Mucosa of gallbladder (tissue), 1 donor: ENCODE measurements around the gene ART3. TPM values are rescaled to one million over a fixed set of nuclear protein-coding genes. Genes with fewer than 3 reads are reported as not detected.

Source experiments
- DNase-seq: peaks from one replicate; pipeline ENCODE4 v3.0.0-alpha.2; 2020; ENCODE audit warnings: low spot score
- total RNA-seq: library from RNA; stranded (reverse); gene quantifications from one replicate; pipeline ENCODE4 v1.2.1, GENCODE V29; 2021
- donor health status: DM: no; HTN: no; CAD: no.

Gene ART3
- total RNA-seq, 1 donor from 2014 or later, result 1.6 TPM

- DNase-seq, result peak; percentile 93
These were observed 73.8 kb downstream of the ART3 start, which contains the start of gene NUP54 for GRCh38 chr4:76148142-76148865. Gene NUP54 (minus strand): TSS chr4:76148397. CDS start chr4:76148374, 23 bp downstream.

GRCh38 chr4:76153356-76153755 is 78.8 kb downstream of the ART3 start:
- DNase-seq, result no peak

- no peak for DNase-seq
These were observed 81.5 kb downstream of the ART3 start for GRCh38 chr4:76155979-76156378.

DNA sequence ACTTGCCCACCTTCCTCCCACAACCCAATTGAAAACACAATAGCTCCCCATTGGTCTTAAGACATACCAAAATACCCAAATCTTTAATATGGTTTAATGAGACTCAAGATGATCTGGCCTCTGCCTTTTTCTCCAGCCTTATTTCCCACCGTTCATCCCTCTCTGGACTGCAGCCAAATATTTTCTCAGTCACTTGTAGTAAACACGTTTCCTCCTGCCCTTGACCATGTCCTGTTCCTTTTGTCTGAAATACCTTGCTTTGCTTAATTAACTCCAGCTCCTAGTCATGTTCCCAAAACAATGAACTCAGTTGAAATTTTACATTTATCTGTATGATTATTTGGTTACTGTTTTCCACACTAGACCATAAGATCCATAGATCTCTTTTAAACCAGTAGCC is 82.1 kb downstream of the ART3 start:
- DNase-seq, result no peak

DNA sequence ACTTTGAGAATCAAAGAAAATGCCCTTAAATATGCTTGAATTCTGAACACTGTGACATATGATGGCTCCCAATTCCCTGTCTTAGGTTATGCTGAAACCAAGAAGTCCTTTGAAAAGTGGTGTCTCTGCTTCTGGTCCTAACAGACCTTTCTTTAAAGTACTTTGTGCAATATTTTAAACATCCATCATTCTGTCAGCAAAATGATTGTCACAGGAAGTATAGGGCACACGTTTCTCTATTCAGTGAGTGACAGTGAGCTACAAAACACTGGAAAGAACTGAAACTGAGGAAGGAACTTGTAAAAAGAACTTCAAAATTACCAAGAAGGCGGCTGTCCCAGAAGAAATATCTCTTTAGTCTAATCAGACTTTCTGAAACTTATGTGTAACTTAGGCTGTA is 85.8 kb downstream of the ART3 start:
- DNase-seq, result no peak

Other genes starting within 250 kb of the ART3 start
- gene PPEF2, start 172.3 kb upstream of the ART3 start, total RNA-seq, result not detected
- 28.0 TPM for gene NAAA, start 133.7 kb upstream of the ART3 start, total RNA-seq
- gene SDAD1, start 83.8 kb upstream of the ART3 start, total RNA-seq, result 25.6 TPM
- 0.35 TPM for gene CXCL9, start 67.2 kb upstream of the ART3 start, total RNA-seq
- 0.81 TPM for gene CXCL10, start 51.2 kb upstream of the ART3 start, total RNA-seq
- not detected for gene CXCL11, start 38.6 kb upstream of the ART3 start, total RNA-seq
- gene NUP54, start 73.7 kb downstream of the ART3 start, total RNA-seq, result 23.5 TPM
- gene SCARB2, start 139.1 kb downstream of the ART3 start, total RNA-seq, result 213 TPM
- 13.8 TPM for gene FAM47E, start 177.0 kb downstream of the ART3 start, total RNA-seq
- gene STBD1, start 232.0 kb downstream of the ART3 start, total RNA-seq, result 16.3 TPM